ENCODE data around the gene TBC1D10A. TPM values are rescaled to one million over a fixed set of nuclear protein-coding genes. Genes with fewer than 3 reads are reported as not detected.
A peak's percentile ranks its signal among the peaks of the same experiment; 100 is the strongest.

TBC1D10A gene
- polyA plus RNA-seq, 3 donors from 2014 or later = 46.2 to 59.9 (median 49.2) TPM

GRCh38 chr22:30266445-30267381, 60.0 kb downstream of the TBC1D10A start, which contains the start of gene OSM:
OSM (minus strand) TSS chr22:30266851; CDS start chr22:30266799, 52 bp downstream.
- peaks cover 0 to 3% (median 3%) of the 10 kb centered on the region in 3 donors for H3K36me3 Mint-ChIP-seq
- H3K4me3 Mint-ChIP-seq = peak within 1 kb of the TSS; percentile 92 to 95 (median 93)
- peaks cover 9 to 14% (median 12%) of the 10 kb centered on the region in 3 donors for H3K27me3 Mint-ChIP-seq (ENCODE audit: low read depth in 3 of 3)
- peak within 1 kb of the TSS; percentile 96 to 100 (median 99) for H3K27ac Mint-ChIP-seq
- peak; percentile 84 to 85 (median 84) for DNase-seq
- H3K9me3 Mint-ChIP-seq = no peaks in the 10 kb centered on the region
- H3K4me1 Mint-ChIP-seq = peaks cover 53 to 60% of the 10 kb centered on the region in 2 donors

GRCh38 chr22:30265823-30266444, 60.8 kb downstream of the TBC1D10A start:
- peak; percentile 92 for DNase-seq
- no peaks in the 10 kb centered on the region for H3K9me3 Mint-ChIP-seq
- H3K27ac Mint-ChIP-seq = peak overlapping the region; percentile 96 to 100 (median 99)
- peaks cover 53 to 60% of the 10 kb centered on the region in 2 donors for H3K4me1 Mint-ChIP-seq
- peaks cover 0 to 3% (median 3%) of the 10 kb centered on the region in 3 donors for H3K36me3 Mint-ChIP-seq
- peak overlapping the region; percentile 92 to 95 (median 93) for H3K4me3 Mint-ChIP-seq
- H3K27me3 Mint-ChIP-seq (ENCODE audit: low read depth in 3 of 3) = peaks cover 9 to 14% (median 12%) of the 10 kb centered on the region in 3 donors

GRCh38 chr22:30265131-30265720, 61.5 kb downstream of the TBC1D10A start:
- H3K27me3 Mint-ChIP-seq (ENCODE audit: low read depth in 3 of 3) = peaks cover 9 to 14% (median 12%) of the 10 kb centered on the region in 3 donors

GRCh38 chr22:30263883-30264282, 62.9 kb downstream of the TBC1D10A start:
- H3K36me3 Mint-ChIP-seq = peaks cover 0 to 3% (median 0%) of the 10 kb centered on the region in 3 donors
- peaks cover 53 to 56% of the 10 kb centered on the region in 2 donors for H3K4me1 Mint-ChIP-seq
- no peak for DNase-seq
- H3K27me3 Mint-ChIP-seq (ENCODE audit: low read depth in 3 of 3) = peaks cover 9 to 14% (median 12%) of the 10 kb centered on the region in 3 donors
- H3K9me3 Mint-ChIP-seq = no peaks in the 10 kb centered on the region
- no peak overlapping the region for H3K27ac Mint-ChIP-seq
- peak overlapping the region in 1 of 5 donors; percentile 69 for H3K4me3 Mint-ChIP-seq

More at GRCh38 chr22:30265131-30265720, 61.5 kb downstream of the TBC1D10A start:
- peaks cover 0 to 3% (median 0%) of the 10 kb centered on the region in 3 donors for H3K36me3 Mint-ChIP-seq
- no peaks in the 10 kb centered on the region for H3K9me3 Mint-ChIP-seq
- peak overlapping the region; percentile 96 to 100 (median 99) for H3K27ac Mint-ChIP-seq
- no peak for DNase-seq
- H3K4me3 Mint-ChIP-seq = peak overlapping the region; percentile 92 to 95 (median 93)
- H3K4me1 Mint-ChIP-seq = peaks cover 53 to 60% of the 10 kb centered on the region in 2 donors

GRCh38 chr22:30262917-30263741, 63.6 kb downstream of the TBC1D10A start:
- Mint-ChIP-seq H3K9me3 (no peaks in the 10 kb centered on the region), H3K36me3 (peaks cover 0 to 3% (median 0%) of the 10 kb centered on the region in 3 donors), H3K27me3 (ENCODE audit: low read depth in 3 of 3) (peaks cover 9 to 13% (median 12%) of the 10 kb centered on the region in 3 donors), H3K27ac (peak overlapping the region in 5 of 6 donors; percentile 65 to 86 (median 85)), H3K4me1 (peaks cover 46 to 48% of the 10 kb centered on the region in 2 donors), H3K4me3 (peak overlapping the region; percentile 27 to 70 (median 60))
- peak; percentile 66 to 73 (median 70) for DNase-seq

- H3K4me3 Mint-ChIP-seq = peak overlapping the region in 2 of 5 donors; percentile 23 to 45
- DNase-seq = no peak
- peak overlapping the region in 5 of 6 donors; percentile 4 to 86 (median 69) for H3K27ac Mint-ChIP-seq
- peaks cover 0 to 3% (median 0%) of the 10 kb centered on the region in 3 donors for H3K36me3 Mint-ChIP-seq
- H3K4me1 Mint-ChIP-seq = peaks cover 36 to 38% of the 10 kb centered on the region in 2 donors
- H3K9me3 Mint-ChIP-seq = no peaks in the 10 kb centered on the region
- peaks cover 7 to 12% (median 11%) of the 10 kb centered on the region in 3 donors for H3K27me3 Mint-ChIP-seq (ENCODE audit: low read depth in 3 of 3)
These were observed 64.6 kb downstream of the TBC1D10A start for GRCh38 chr22:30262112-30262511.

GRCh38 chr22:30261134-30261533, 65.6 kb downstream of the TBC1D10A start:
- Mint-ChIP-seq H3K4me1 (peaks cover 29 to 32% of the 10 kb centered on the region in 2 donors), H3K9me3 (no peaks in the 10 kb centered on the region), H3K4me3 (no peak overlapping the region), H3K27ac (peak overlapping the region in 3 of 6 donors; percentile 0 to 65 (median 64)), H3K27me3 (ENCODE audit: low read depth in 3 of 3) (peaks cover 3 to 7% (median 7%) of the 10 kb centered on the region in 3 donors), H3K36me3 (peaks cover 0 to 3% (median 0%) of the 10 kb centered on the region in 3 donors)
- DNase-seq = no peak

- Mint-ChIP-seq H3K36me3 (peaks cover 0 to 3% (median 0%) of the 10 kb centered on the region in 3 donors), H3K9me3 (peaks cover 0 to under 1% (median 0%) of the 10 kb centered on the region in 6 donors), H3K4me1 (peaks cover 25 to 27% of the 10 kb centered on the region in 2 donors), H3K4me3 (no peak overlapping the region), H3K27me3 (ENCODE audit: low read depth in 3 of 3) (peaks cover 0 to 4% (median 4%) of the 10 kb centered on the region in 3 donors), H3K27ac (no peak overlapping the region)
- DNase-seq = no peak
These were observed 66.1 kb downstream of the TBC1D10A start for GRCh38 chr22:30260682-30261081.

- Mint-ChIP-seq H3K27me3 (ENCODE audit: low read depth in 3 of 3) (peaks cover 2 to 4% (median 4%) of the 10 kb centered on the region in 3 donors), H3K36me3 (peaks cover 0 to 3% (median 0%) of the 10 kb centered on the region in 3 donors), H3K4me1 (peaks cover 21 to 23% of the 10 kb centered on the region in 2 donors), H3K27ac (no peak overlapping the region), H3K4me3 (no peak overlapping the region), H3K9me3 (peaks cover 0 to 1% (median 0%) of the 10 kb centered on the region in 6 donors)
- DNase-seq = no peak
These were observed 66.5 kb downstream of the TBC1D10A start for GRCh38 chr22:30260276-30260675.

GRCh38 chr22:30254314-30254713, 72.4 kb downstream of the TBC1D10A start:
- Mint-ChIP-seq H3K9me3 (peaks cover 0 to 1% (median 0%) of the 10 kb centered on the region in 6 donors), H3K36me3 (no peaks in the 10 kb centered on the region), H3K27ac (no peak overlapping the region), H3K4me3 (no peak overlapping the region), H3K4me1 (peaks cover 6 to 13% of the 10 kb centered on the region in 2 donors), H3K27me3 (ENCODE audit: low read depth in 3 of 3) (peaks cover 0 to 4% (median 4%) of the 10 kb centered on the region in 3 donors)
- no peak for DNase-seq

- Mint-ChIP-seq H3K4me3 (no peak overlapping the region), H3K4me1 (peaks cover 11 to 19% of the 10 kb centered on the region in 2 donors), H3K36me3 (no peaks in the 10 kb centered on the region), H3K27ac (peak overlapping the region in 1 of 6 donors; percentile 53), H3K27me3 (ENCODE audit: low read depth in 3 of 3) (peaks cover 1 to 8% (median 4%) of the 10 kb centered on the region in 3 donors), H3K9me3 (peaks cover 0 to 1% (median 0%) of the 10 kb centered on the region in 6 donors)
- no peak for DNase-seq
These were observed 73.4 kb downstream of the TBC1D10A start for GRCh38 chr22:30253205-30253852.

Measured in immature natural killer cell (primary cell).